Measurements from ENCODE around the gene C1orf21. TPM values are rescaled to one million over a fixed set of nuclear protein-coding genes. Genes with fewer than 3 reads are reported as not detected.

The C1orf21 gene
- total RNA-seq, 2 donors from 2014 or later, result 10.4 to 15.2 TPM

DNA sequence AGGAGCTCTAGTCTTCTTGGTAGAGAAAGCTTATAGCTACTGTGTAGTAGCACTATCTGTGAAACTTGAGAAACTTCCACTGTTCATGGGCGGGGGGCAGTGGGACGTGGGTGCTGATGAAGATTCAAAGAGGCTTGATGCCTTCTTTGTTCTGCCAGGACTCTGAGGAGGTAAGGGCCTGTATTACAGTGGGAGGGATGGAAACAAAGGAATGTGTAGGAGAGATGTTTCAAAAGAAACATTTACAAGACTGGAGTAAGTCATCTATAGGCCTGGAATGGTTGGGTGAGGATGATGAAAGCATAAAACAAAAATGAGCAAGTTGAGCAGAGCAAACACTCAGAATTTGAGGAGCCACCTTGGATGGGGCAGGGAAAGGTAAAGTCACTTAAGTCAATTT is 89.4 kb downstream of the C1orf21 start:
- H3K36me3 ChIP-seq, result no peaks in the 10 kb centered on the region
- no peak overlapping the region for H3K4me3 ChIP-seq
- TF ChIP-seq, protein P1, sequence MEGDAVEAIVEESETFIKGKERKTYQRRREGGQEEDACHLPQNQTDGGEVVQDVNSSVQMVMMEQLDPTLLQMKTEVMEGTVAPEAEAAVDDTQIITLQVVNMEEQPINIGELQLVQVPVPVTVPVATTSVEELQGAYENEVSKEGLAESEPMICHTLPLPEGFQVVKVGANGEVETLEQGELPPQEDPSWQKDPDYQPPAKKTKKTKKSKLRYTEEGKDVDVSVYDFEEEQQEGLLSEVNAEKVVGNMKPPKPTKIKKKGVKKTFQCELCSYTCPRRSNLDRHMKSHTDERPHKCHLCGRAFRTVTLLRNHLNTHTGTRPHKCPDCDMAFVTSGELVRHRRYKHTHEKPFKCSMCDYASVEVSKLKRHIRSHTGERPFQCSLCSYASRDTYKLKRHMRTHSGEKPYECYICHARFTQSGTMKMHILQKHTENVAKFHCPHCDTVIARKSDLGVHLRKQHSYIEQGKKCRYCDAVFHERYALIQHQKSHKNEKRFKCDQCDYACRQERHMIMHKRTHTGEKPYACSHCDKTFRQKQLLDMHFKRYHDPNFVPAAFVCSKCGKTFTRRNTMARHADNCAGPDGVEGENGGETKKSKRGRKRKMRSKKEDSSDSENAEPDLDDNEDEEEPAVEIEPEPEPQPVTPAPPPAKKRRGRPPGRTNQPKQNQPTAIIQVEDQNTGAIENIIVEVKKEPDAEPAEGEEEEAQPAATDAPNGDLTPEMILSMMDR (IDR thresholded peaks at IDR 0.05), result no peak
- no peak for ATAC-seq (ENCODE audit: insufficient number of reproducible peaks, low FRiP score, low read depth)
- H3K9me3 ChIP-seq, result no peaks in the 10 kb centered on the region
- peaks cover 2 to 15% of the 10 kb centered on the region in 2 donors for H3K4me1 ChIP-seq (ENCODE audit: control insufficient read depth in 1 of 2, low read depth in 2 of 2)
- H3K27ac ChIP-seq, result no peak overlapping the region
- no peak for DNase-seq (ENCODE audit: low spot score)
- no peaks in the 10 kb centered on the region for H3K27me3 ChIP-seq (replicated peaks; ENCODE audit: insufficient read depth)

DNA sequence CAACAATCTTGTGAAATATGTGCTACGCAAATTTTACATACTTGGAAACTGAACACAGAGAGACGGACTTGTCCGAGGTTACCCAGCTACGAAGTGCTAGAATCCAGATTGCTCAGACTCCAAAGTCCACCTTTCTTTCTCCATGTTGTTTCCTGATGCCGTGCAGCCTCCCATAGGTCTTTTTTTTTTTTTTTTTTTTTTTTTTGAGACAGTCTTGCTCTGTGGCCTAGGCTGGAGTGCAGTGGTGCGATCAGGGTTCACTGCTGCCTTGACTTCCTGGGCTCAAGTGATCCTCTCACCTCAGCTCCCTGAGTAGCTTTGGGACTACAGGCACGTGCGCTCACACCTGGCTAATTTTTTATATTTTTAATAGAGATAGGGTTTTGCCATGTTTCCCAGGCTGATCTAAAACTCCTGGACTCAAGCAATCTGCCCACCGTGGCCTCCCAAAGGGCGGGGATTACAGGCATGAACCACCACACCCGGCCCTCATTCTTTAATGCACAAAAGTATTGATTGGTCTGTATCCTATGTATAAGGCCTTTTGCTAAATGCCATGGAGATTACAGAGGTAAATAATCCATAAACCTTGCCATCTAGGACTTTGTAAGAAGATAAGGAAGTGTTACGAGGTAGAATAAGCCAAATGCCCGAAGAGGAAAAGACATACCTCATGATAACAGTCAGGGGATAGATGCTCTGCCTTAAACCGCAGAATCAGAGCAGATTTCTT is 92.8 kb downstream of the C1orf21 start:
- no peak for ATAC-seq (ENCODE audit: insufficient number of reproducible peaks, low FRiP score, low read depth)
- H3K27ac ChIP-seq, result no peak overlapping the region
- TF ChIP-seq, protein P1 (IDR thresholded peaks at IDR 0.05), result no peak
- no peaks in the 10 kb centered on the region for H3K36me3 ChIP-seq
- no peaks in the 10 kb centered on the region for H3K27me3 ChIP-seq (replicated peaks; ENCODE audit: insufficient read depth)
- H3K9me3 ChIP-seq, result no peaks in the 10 kb centered on the region
- DNase-seq (ENCODE audit: low spot score), result no peak
- no peak overlapping the region for H3K4me3 ChIP-seq
- H3K4me1 ChIP-seq (ENCODE audit: control insufficient read depth in 1 of 2, low read depth in 2 of 2), result peaks cover 14 to 27% of the 10 kb centered on the region in 2 donors

DNA sequence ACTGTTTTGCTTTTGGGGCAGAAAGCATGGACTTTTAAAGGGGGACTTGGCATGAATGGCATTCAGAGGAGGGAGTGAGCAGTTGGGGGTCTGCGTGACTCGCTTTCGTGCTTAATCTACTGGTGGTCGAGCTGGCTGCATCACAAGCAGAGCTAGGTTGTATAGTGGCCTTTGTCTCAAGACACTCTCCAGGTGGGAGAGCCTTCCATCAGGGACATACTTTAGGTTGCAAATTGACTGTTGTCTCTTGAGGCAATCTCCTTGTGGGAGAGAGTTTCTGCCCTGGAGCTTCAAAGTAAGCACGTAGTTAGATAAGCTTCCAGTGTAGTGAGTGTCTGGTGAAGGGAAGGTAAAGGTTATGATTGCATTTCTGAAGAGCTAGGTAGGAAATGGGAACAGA is 93.9 kb downstream of the C1orf21 start:
- Histone ChIP-seq H3K4me3 (no peak overlapping the region), H3K36me3 (no peaks in the 10 kb centered on the region), H3K4me1 (ENCODE audit: control insufficient read depth in 1 of 2, low read depth in 2 of 2) (peaks cover 20 to 33% of the 10 kb centered on the region in 2 donors), H3K27me3 (replicated peaks; ENCODE audit: insufficient read depth) (no peaks in the 10 kb centered on the region), H3K9me3 (no peaks in the 10 kb centered on the region), H3K27ac (no peak overlapping the region)
- DNase-seq (ENCODE audit: low spot score), result no peak
- TF ChIP-seq, protein P1 (IDR thresholded peaks at IDR 0.05), result no peak
- ATAC-seq (ENCODE audit: insufficient number of reproducible peaks, low FRiP score, low read depth), result no peak

DNA sequence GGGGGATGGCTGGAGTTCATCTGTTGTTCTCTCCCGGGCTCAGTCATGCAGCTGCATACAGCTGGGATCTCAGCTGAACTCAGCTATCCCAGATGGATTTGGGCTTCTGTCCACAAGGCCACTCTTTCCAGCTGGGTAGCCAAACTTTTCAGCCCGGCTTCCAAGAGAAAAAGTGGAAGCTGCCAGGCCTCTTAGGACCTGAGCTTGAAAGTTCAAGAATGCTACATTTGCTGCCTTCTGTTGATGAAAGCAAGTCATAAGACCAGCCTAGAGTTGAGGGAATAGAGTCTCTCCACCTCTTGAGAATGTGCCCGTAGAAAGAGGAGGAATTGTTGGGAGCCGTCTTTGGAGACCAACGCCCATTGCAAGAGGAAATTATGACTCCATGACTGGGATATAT is 95.3 kb downstream of the C1orf21 start:
- TF ChIP-seq, protein P1 (IDR thresholded peaks at IDR 0.05), result no peak
- no peaks in the 10 kb centered on the region for H3K9me3 ChIP-seq
- H3K27ac ChIP-seq, result peak overlapping the region; percentile 22 to 44
- H3K36me3 ChIP-seq, result no peaks in the 10 kb centered on the region
- H3K4me3 ChIP-seq, result no peak overlapping the region
- ATAC-seq (ENCODE audit: insufficient number of reproducible peaks, low FRiP score, low read depth) (no peak), DNase-seq (ENCODE audit: low spot score) (no peak)
- no peaks in the 10 kb centered on the region for H3K27me3 ChIP-seq (replicated peaks; ENCODE audit: insufficient read depth)
- H3K4me1 ChIP-seq (ENCODE audit: control insufficient read depth in 1 of 2, low read depth in 2 of 2), result peaks cover 32 to 47% of the 10 kb centered on the region in 2 donors

DNA sequence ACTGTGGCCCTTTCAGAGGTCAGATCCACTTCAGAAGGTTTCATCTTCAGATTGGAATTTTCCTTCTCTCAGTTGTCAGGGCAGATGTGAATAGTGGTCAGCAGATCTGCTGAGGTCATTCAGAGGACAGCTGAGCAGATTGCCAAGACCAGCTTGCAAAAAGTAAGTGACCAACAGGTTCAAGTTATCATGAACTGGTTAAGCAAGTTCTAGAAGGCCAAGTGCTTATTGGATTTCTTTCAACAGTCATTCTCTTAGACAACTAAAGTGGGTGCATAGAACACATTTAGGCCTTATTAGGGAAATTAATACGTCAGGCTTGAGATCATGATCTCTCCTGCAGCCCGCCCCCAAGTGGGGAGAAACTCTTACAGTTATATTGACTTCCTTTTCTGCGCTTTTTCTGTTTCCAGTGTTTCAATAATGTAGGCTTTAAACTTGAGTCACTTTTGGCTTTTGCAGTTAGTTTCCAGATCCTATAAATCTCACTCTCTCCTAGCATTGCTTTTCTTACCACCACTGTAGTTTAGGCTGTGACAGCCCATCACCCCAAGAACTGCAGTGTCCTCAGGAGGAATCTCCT is 96.4 kb downstream of the C1orf21 start:
- DNase-seq (ENCODE audit: low spot score) (no peak), ATAC-seq (ENCODE audit: insufficient number of reproducible peaks, low FRiP score, low read depth) (no peak)
- Histone ChIP-seq H3K27me3 (replicated peaks; ENCODE audit: insufficient read depth) (no peaks in the 10 kb centered on the region), H3K4me3 (no peak overlapping the region), H3K27ac (peak overlapping the region in 1 of 2 donors; percentile 22), H3K9me3 (no peaks in the 10 kb centered on the region), H3K36me3 (no peaks in the 10 kb centered on the region), H3K4me1 (ENCODE audit: control insufficient read depth in 1 of 2, low read depth in 2 of 2) (peaks cover 32 to 54% of the 10 kb centered on the region in 2 donors)
- TF ChIP-seq, protein P1 (IDR thresholded peaks at IDR 0.05), result no peak
